ENCODE measurements around the gene NES.

DNA sequence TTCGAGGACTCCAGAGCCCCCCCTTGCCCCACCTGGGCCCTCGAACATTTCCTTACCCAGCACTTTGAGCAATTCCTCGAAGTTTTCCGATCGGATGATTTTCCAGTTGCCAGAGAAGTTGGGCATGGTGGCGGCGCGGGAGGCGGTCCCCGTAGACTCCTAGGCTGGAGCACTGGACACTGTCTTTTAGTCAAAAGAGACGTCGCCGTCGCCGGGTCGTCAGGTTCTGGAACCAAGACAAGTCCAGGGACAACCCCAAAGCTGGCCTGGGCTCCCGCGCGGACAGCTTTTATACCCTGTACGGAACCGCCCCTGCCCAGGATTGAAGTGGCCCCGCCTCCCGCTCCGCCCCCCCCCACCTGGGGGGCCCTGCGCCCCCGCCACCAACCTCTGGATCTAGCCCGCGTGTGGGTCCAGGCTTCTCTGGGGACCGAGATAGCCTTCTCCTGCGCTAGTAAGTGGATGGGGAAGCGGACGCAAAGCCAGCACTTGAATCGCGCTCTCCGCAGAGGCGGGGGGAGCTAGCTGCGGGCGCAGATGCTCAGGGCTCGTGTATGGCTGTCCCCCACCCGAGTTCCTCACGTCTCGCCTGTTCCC, 28.2 kb upstream of the NES start, which contains the start of gene CRABP2:
- TF ChIP-seq, protein P1, sequence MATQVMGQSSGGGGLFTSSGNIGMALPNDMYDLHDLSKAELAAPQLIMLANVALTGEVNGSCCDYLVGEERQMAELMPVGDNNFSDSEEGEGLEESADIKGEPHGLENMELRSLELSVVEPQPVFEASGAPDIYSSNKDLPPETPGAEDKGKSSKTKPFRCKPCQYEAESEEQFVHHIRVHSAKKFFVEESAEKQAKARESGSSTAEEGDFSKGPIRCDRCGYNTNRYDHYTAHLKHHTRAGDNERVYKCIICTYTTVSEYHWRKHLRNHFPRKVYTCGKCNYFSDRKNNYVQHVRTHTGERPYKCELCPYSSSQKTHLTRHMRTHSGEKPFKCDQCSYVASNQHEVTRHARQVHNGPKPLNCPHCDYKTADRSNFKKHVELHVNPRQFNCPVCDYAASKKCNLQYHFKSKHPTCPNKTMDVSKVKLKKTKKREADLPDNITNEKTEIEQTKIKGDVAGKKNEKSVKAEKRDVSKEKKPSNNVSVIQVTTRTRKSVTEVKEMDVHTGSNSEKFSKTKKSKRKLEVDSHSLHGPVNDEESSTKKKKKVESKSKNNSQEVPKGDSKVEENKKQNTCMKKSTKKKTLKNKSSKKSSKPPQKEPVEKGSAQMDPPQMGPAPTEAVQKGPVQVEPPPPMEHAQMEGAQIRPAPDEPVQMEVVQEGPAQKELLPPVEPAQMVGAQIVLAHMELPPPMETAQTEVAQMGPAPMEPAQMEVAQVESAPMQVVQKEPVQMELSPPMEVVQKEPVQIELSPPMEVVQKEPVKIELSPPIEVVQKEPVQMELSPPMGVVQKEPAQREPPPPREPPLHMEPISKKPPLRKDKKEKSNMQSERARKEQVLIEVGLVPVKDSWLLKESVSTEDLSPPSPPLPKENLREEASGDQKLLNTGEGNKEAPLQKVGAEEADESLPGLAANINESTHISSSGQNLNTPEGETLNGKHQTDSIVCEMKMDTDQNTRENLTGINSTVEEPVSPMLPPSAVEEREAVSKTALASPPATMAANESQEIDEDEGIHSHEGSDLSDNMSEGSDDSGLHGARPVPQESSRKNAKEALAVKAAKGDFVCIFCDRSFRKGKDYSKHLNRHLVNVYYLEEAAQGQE (IDR thresholded peaks at IDR 0.05; ENCODE audit: unreplicated experiment) = no peak
- no peak for TF ChIP-seq CREB1 (CRISPR knock-in tag; IDR thresholded peaks at IDR 0.05; ENCODE audit: low read depth)
